Ascending aorta (tissue), 2 donors: ENCODE data around the gene RYR3. TPM values are rescaled to one million over a fixed set of nuclear protein-coding genes. Genes with fewer than 3 reads are reported as not detected.

ENCODE experiments used
- DNase-seq, 2 donors: peaks; one replicate each; pipeline ENCODE4 v3.0.0-alpha.2; 2019; ENCODE audit warnings: low spot score in 2 of 2
- H3K27ac ChIP-seq, 2 donors: fragments of 200-600 bp; sonication (generic); one replicate each; pipeline ENCODE4 v1.5.1; 2016 to 2017; ENCODE audit warnings: mild to moderate bottlenecking in 1 of 2
- H3K27me3 ChIP-seq: fragments of 200-600 bp; sonication (generic); one replicate; pipeline ENCODE4 v1.5.1; 2017
- H3K36me3 ChIP-seq, 2 donors: fragments of 200-600 bp; sonication (generic); one replicate each; pipeline ENCODE4 v1.5.1; 2016
- H3K4me1 ChIP-seq, 2 donors: fragments of 200-600 bp; sonication (generic); one replicate each; pipeline ENCODE4 v1.5.1; 2016 to 2017; ENCODE audit warnings: mild to moderate bottlenecking in 1 of 2
- H3K4me3 ChIP-seq, 2 donors: fragments of 200-600 bp; sonication (generic); one replicate each; pipeline ENCODE4 v1.5.1; 2016 to 2017; ENCODE audit warnings: mild to moderate bottlenecking in 1 of 2
- H3K9me3 ChIP-seq, 2 donors: fragments of 200-600 bp; sonication (generic); one replicate each; pipeline ENCODE4 v1.5.1; 2016
- CTCF ChIP-seq, 3 experiments: fragments of 200-600 bp in 2 of 3; fragments of 450-650 bp in 1 of 3; sonication (generic) in 2 of 3; IDR thresholded peaks; one replicate each; pipeline ENCODE4 v1.5.1; 2016 to 2019; ENCODE audit warnings: antibody characterized with exemption in 3 of 3, mild to moderate bottlenecking in 1 of 3, moderate library complexity in 1 of 3
- intact Hi-C: fragments of 100-400 bp; cut with DNase I; formaldehyde crosslinking; loops from one replicate; pipeline ENCODE4 v1.15.1; 2023
- total RNA-seq: library from RNA; depleted of rRNA; stranded (reverse); fragments of >200 nt; gene quantifications from one replicate; pipeline ENCODE4 v1.1.0, GENCODE V29; 2016

RYR3 gene
- total RNA-seq, 1 donor from 2014 or later: 3.1 TPM

GRCh38 chr15:33330931-33331330, 20.2 kb downstream of the RYR3 start:
- Histone ChIP-seq H3K27me3 (no peaks in the 10 kb centered on the region), H3K36me3 (no peaks in the 10 kb centered on the region), H3K4me1 (no peaks in the 10 kb centered on the region), H3K9me3 (peaks cover 0 to 6% of the 10 kb centered on the region in 2 donors), H3K4me3 (no peak overlapping the region), H3K27ac (no peak overlapping the region)
- TF ChIP-seq CTCF (IDR thresholded peaks at IDR 0.05): no peak
- intact Hi-C loops: no loop called here
- DNase-seq: no peak

- Histone ChIP-seq H3K27me3 (no peaks in the 10 kb centered on the region), H3K27ac (no peak overlapping the region), H3K36me3 (no peaks in the 10 kb centered on the region), H3K4me3 (no peak overlapping the region), H3K9me3 (peaks cover 0 to 12% of the 10 kb centered on the region in 2 donors), H3K4me1 (no peaks in the 10 kb centered on the region)
- no peak for TF ChIP-seq CTCF (IDR thresholded peaks at IDR 0.05)
- DNase-seq: no peak
- intact Hi-C loops: no loop called here
Observed at GRCh38 chr15:33341953-33342352, 31.2 kb downstream of the RYR3 start.

GRCh38 chr15:33343275-33343674, 32.5 kb downstream of the RYR3 start:
- H3K4me1 ChIP-seq: no peaks in the 10 kb centered on the region

GRCh38 chr15:33344111-33344510, 33.3 kb downstream of the RYR3 start:
- no peak for DNase-seq
- Histone ChIP-seq H3K4me1 (no peaks in the 10 kb centered on the region), H3K36me3 (no peaks in the 10 kb centered on the region), H3K27me3 (no peaks in the 10 kb centered on the region), H3K4me3 (no peak overlapping the region), H3K9me3 (peaks cover 0 to 8% of the 10 kb centered on the region in 2 donors), H3K27ac (no peak overlapping the region)
- intact Hi-C loops: no loop called here
- no peak for TF ChIP-seq CTCF (IDR thresholded peaks at IDR 0.05)

More at GRCh38 chr15:33343275-33343674, 32.5 kb downstream of the RYR3 start:
- intact Hi-C loops: no loop called here
- Histone ChIP-seq H3K27ac (no peak overlapping the region), H3K4me3 (no peak overlapping the region), H3K27me3 (no peaks in the 10 kb centered on the region), H3K36me3 (no peaks in the 10 kb centered on the region), H3K9me3 (peaks cover 0 to 10% of the 10 kb centered on the region in 2 donors)
- no peak for DNase-seq
- no peak for TF ChIP-seq CTCF (IDR thresholded peaks at IDR 0.05)

GRCh38 chr15:33344530-33344929, 33.8 kb downstream of the RYR3 start:
- Histone ChIP-seq H3K4me3 (no peak overlapping the region), H3K27me3 (no peaks in the 10 kb centered on the region), H3K4me1 (no peaks in the 10 kb centered on the region), H3K9me3 (peaks cover 0 to 8% of the 10 kb centered on the region in 2 donors), H3K36me3 (no peaks in the 10 kb centered on the region), H3K27ac (no peak overlapping the region)
- no peak for DNase-seq
- no peak for TF ChIP-seq CTCF (IDR thresholded peaks at IDR 0.05)
- intact Hi-C loops: no loop called here

- Histone ChIP-seq H3K4me3 (no peak overlapping the region), H3K27ac (no peak overlapping the region), H3K4me1 (no peaks in the 10 kb centered on the region), H3K9me3 (no peaks in the 10 kb centered on the region), H3K27me3 (no peaks in the 10 kb centered on the region), H3K36me3 (no peaks in the 10 kb centered on the region)
- DNase-seq: no peak
- TF ChIP-seq CTCF (IDR thresholded peaks at IDR 0.05): no peak
- intact Hi-C loops: no loop called here
Observed at GRCh38 chr15:33354411-33354810, 43.6 kb downstream of the RYR3 start.
